GM12878 (cell line): ENCODE measurements around the gene CCSER1. TPM values are rescaled to one million over a fixed set of nuclear protein-coding genes. Genes with fewer than 3 reads are reported as not detected.
A peak's percentile ranks its signal among the peaks of the same experiment; 100 is the strongest.

Experiments used
- ASH2L ChIP-seq: fragments of 300-600, 200-600 bp; sonication (generic); IDR thresholded peaks from 2 replicates; pipeline ENCODE4 v1.6.1; 2017; ENCODE audit warnings: low read depth, mild to moderate bottlenecking, borderline replicate concordance
- BACH1 ChIP-seq: fragments of 450-650 bp; IDR thresholded peaks from 2 replicates; pipeline ENCODE4 v1.6.1; 2017; ENCODE audit warnings: mild to moderate bottlenecking, borderline replicate concordance
- BCL3 ChIP-seq: IDR thresholded peaks from 2 replicates; pipeline ENCODE4 v1.6.1; 2011; ENCODE audit warnings: borderline replicate concordance, low read depth, mild to moderate bottlenecking, moderate library complexity, low read length; ENCODE audit not compliant: insufficient read depth, poor library complexity, severe bottlenecking
- E4F1 ChIP-seq: fragments of 450-650 bp; IDR thresholded peaks from 2 replicates; pipeline ENCODE4 v1.6.1; 2018; ENCODE audit warnings: borderline replicate concordance, mild to moderate bottlenecking; ENCODE audit not compliant: partially characterized antibody
- ELK1 ChIP-seq: IDR thresholded peaks from 2 replicates; pipeline ENCODE4 v1.6.1; 2012; ENCODE audit warnings: low read depth, low read length, improper control_type of control experiment
- IRF5 ChIP-seq: fragments of 450-650 bp; IDR thresholded peaks from 2 replicates; pipeline ENCODE4 v1.6.1; 2017; ENCODE audit warnings: borderline replicate concordance
- NR2F1 ChIP-seq: fragments of 450-650 bp; conservative IDR thresholded peaks from 2 replicates; pipeline ENCODE4 v1.6.1; 2017; ENCODE audit warnings: mild to moderate bottlenecking
- PML ChIP-seq: IDR thresholded peaks from 2 replicates; pipeline ENCODE4 v1.6.1; 2012; ENCODE audit warnings: low read length, inconsistent platforms
- POU2F2 ChIP-seq: IDR thresholded peaks from 3 replicates; pipeline ENCODE4 v1.6.1; 2011; ENCODE audit warnings: low read depth, mild to moderate bottlenecking, low read length, borderline replicate concordance
- RCOR1 ChIP-seq: conservative IDR thresholded peaks from 2 replicates; pipeline ENCODE4 v1.6.1; 2012; ENCODE audit warnings: low read depth, low read length, improper control_type of control experiment
- SIN3A ChIP-seq: IDR thresholded peaks from 2 replicates; pipeline ENCODE4 v1.6.1; 2012; ENCODE audit warnings: low read depth, low read length, improper control_type of control experiment
- SMC3 ChIP-seq: IDR thresholded peaks from 2 replicates; pipeline ENCODE4 v1.6.1; 2011; ENCODE audit warnings: low read length, improper control_type of control experiment, borderline replicate concordance
- SP1 ChIP-seq: IDR thresholded peaks from one replicate; pipeline ENCODE4 v1.6.1; 2011; ENCODE audit warnings: low read depth, low read length
- SUPT20H ChIP-seq: IDR thresholded peaks from 2 replicates; pipeline ENCODE4 v1.6.1; 2011; ENCODE audit warnings: low read depth, mild to moderate bottlenecking, low read length, moderate library complexity, borderline replicate concordance; ENCODE audit not compliant: control insufficient read depth
- TAF1 ChIP-seq: IDR thresholded peaks from 2 replicates; pipeline ENCODE4 v1.6.1; 2011; ENCODE audit warnings: mild to moderate bottlenecking, low read depth, low read length, borderline replicate concordance
- TCF3 ChIP-seq: IDR thresholded peaks from 2 replicates; pipeline ENCODE4 v1.6.1; 2012; ENCODE audit warnings: low read depth, mild to moderate bottlenecking, low read length, borderline replicate concordance; ENCODE audit not compliant: insufficient read depth
- ZNF622 ChIP-seq: fragments of 450-650 bp; IDR thresholded peaks from 2 replicates; pipeline ENCODE4 v1.6.1; 2017; ENCODE audit warnings: mild to moderate bottlenecking, inconsistent platforms
- polyA plus RNA-seq, 11 experiments: library from polyadenylated mRNA; depleted of rRNA in 4 of 11; unstranded in 6 of 11; stranded (reverse) in 5 of 11; fragments of >200 nt; fragmentation: Nextera tagmentation in 4 of 11; fragmentation: Illumina TruSeq in 1 of 11; extraction: Ambion mirVana in 4 of 11; extraction: Trizol in 1 of 11; gene quantifications; 1 replicate in 1 of 11; 2 replicates in 10 of 11; pipeline versions ENCODE4 v1.2.1 to v1.2.3, GENCODE V29; 2011 to 2016; ENCODE audit warnings: inconsistent platforms in 2 of 11, missing spikeins in 2 of 11, low read depth in 1 of 11
- total RNA-seq, 4 experiments: library from RNA; depleted of rRNA in 3 of 4; stranded (reverse); fragments of >200 nt in 3 of 4; fragmentation: Illumina TruSeq in 1 of 4; extraction: Trizol in 1 of 4; gene quantifications; 2 replicates each; pipeline versions ENCODE4 v1.2.1 to v1.2.3, GENCODE V29; 2013 to 2021

The CCSER1 gene
- total and polyA plus RNA-seq, 10 of the 15 experiments (the other 5 are each of a cell fraction or from before 2014, with no cell fraction given), result 0.22 to 2.7 (median 1.0) TPM

- TF ChIP-seq E4F1 (no peak), ELK1 (no peak), SUPT20H (no peak), TCF3 (peak; percentile 46; the same call in 1 of the 2 replicates), POU2F2 (peak; percentile 69; the same call in 2 of the 3 replicates), SMC3 (no peak), ASH2L (no peak), ZNF622 (no peak), BCL3 (no peak), RCOR1 (no peak), IRF5 (no peak), TAF1 (peak; percentile 49; the same call in 1 of the 2 replicates), SIN3A (no peak), BACH1 (no peak), PML (0 out of 2 replicates have a peak, but pooled peaks have one; percentile 44), NR2F1 (no peak), SP1 (no peak)
Measured at GRCh38 chr4:90127223-90127705, at the start of gene CCSER1 (continued).
